GM23338 (cell line): ENCODE measurements around the gene PAPOLB.

Experiments
- EZH2 ChIP-seq: fragments of 200-600 bp; sonication (generic); IDR thresholded peaks from one replicate; pipeline ENCODE4 v1.8.0; 2017; ENCODE audit warnings: antibody characterized with exemption, mild to moderate bottlenecking, low read depth; ENCODE audit not compliant: unreplicated experiment
- EZH2phosphoT487 ChIP-seq: fragments of 200-600 bp; sonication (generic); IDR thresholded peaks from one replicate; pipeline ENCODE4 v1.8.1; 2018; ENCODE audit warnings: antibody characterized with exemption; ENCODE audit not compliant: unreplicated experiment
- JUNB ChIP-seq: IDR thresholded peaks from one replicate; pipeline ENCODE4 v1.6.1; 2016; ENCODE audit warnings: antibody characterized with exemption; ENCODE audit not compliant: unreplicated experiment
- NANOG ChIP-seq: IDR thresholded peaks from 2 replicates; pipeline ENCODE4 v1.6.1; 2016; ENCODE audit warnings: antibody characterized with exemption, borderline replicate concordance
- POLR2AphosphoS5 ChIP-seq: IDR thresholded peaks from 2 replicates; pipeline ENCODE4 v1.6.1; 2016; ENCODE audit warnings: antibody characterized with exemption, low read depth
- TF ChIP-seq, protein P1 (sequence below), 2 experiments: fragments of 200-600 bp in 1 of 2; sonication (generic) in 1 of 2; conservative IDR thresholded peaks; 2 replicates each; pipeline versions ENCODE4 v1.5.1 to v1.6.1; 2016 to 2017; ENCODE audit warnings: antibody characterized with exemption in 2 of 2, low read depth in 2 of 2, mild to moderate bottlenecking in 2 of 2, moderate library complexity in 1 of 2

DNA sequence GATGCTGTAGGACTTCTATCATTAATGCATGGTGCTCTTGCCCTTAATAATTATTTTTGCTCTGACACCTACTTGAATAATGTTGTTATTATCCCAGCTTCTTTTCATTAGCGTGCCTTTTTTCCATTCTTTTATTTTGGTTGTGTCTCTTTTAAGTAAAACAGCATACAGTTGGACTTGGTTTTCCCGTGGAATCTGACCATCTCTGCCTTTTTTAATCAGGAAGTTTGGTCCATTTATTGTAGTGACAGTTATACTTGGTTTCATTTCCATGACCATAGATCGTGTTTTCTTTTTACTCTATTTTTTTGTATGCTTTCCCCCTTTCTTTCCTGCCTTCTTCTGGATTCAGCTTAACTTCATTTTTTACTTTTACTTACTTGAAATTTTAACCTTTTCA lies 4.6 kb downstream of the PAPOLB start:
- TF ChIP-seq, protein P1, sequence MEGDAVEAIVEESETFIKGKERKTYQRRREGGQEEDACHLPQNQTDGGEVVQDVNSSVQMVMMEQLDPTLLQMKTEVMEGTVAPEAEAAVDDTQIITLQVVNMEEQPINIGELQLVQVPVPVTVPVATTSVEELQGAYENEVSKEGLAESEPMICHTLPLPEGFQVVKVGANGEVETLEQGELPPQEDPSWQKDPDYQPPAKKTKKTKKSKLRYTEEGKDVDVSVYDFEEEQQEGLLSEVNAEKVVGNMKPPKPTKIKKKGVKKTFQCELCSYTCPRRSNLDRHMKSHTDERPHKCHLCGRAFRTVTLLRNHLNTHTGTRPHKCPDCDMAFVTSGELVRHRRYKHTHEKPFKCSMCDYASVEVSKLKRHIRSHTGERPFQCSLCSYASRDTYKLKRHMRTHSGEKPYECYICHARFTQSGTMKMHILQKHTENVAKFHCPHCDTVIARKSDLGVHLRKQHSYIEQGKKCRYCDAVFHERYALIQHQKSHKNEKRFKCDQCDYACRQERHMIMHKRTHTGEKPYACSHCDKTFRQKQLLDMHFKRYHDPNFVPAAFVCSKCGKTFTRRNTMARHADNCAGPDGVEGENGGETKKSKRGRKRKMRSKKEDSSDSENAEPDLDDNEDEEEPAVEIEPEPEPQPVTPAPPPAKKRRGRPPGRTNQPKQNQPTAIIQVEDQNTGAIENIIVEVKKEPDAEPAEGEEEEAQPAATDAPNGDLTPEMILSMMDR (conservative IDR thresholded peaks at IDR 0.05; ENCODE audit: low read depth in 2 of 2): no peak
- TF ChIP-seq EZH2 (no peak), EZH2phosphoT487 (no peak), POLR2AphosphoS5 (no peak), JUNB (no peak), NANOG (no peak)
